ENCODE measurements around the gene OR51B4.
"Not testable (repeated sequence)": the region's sequence is repeated elsewhere in the genome, so short reads cannot be mapped to it uniquely, and the experiment has no call there.

The OR51B4 gene

GRCh38 chr11:5301846-5302245 lies at the start of gene OR51B4:
Gene OR51B4, minus strand, starts transcription at chr11:5301946. Its CDS starts 0 bp downstream, at chr11:5301946.
- no peak for DNase-seq

DNA sequence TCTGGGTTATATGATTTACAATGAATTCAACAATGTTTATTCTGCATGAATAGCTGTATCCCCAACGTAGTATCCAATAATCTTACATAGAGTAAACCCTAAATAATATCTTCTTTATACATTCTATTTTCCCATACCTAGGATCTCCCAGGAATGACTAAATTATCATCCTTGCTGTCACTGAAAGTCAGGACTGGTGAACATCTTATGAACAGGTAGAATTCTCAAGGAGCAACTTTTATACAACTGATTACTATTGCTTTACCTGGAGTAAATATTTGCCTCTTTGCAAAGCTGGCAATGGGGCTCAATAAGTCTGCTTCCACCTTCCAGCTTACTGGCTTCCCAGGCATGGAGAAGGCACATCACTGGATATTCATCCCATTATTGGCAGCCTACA lies 49.5 kb upstream of the OR51B4 start, which contains the start of gene OR51B6:
Gene OR51B6, plus strand, starts transcription at position 301 of the 400 bp plus-strand sequence. Its CDS starts 0 bp downstream, at position 301.
- DNase-seq: no peak

DNA sequence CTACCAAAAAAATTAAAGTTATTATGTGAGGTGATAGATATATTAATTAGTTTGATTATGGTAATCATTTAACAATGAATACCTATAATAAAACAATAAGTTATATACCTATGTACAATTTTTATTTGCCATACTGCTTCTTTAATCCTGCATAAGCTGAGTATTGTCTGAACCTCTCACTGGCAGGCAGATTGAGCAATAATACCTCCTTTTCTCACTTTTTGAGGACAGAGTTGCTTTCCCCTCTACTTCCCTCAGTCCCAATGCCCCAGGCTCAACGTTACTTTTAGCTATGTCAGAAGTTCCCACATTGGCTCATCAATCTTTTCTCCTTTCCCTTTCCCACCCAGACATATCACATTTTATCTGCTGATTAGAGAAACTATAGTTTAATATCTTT lies 47.8 kb upstream of the OR51B4 start:
- DNase-seq: no peak

- DNase-seq: no peak
Measured at GRCh38 chr11:5348551-5349194, 46.9 kb upstream of the OR51B4 start.

GRCh38 chr11:5345831-5346230 lies 44.1 kb upstream of the OR51B4 start:
- DNase-seq: no peak

DNA sequence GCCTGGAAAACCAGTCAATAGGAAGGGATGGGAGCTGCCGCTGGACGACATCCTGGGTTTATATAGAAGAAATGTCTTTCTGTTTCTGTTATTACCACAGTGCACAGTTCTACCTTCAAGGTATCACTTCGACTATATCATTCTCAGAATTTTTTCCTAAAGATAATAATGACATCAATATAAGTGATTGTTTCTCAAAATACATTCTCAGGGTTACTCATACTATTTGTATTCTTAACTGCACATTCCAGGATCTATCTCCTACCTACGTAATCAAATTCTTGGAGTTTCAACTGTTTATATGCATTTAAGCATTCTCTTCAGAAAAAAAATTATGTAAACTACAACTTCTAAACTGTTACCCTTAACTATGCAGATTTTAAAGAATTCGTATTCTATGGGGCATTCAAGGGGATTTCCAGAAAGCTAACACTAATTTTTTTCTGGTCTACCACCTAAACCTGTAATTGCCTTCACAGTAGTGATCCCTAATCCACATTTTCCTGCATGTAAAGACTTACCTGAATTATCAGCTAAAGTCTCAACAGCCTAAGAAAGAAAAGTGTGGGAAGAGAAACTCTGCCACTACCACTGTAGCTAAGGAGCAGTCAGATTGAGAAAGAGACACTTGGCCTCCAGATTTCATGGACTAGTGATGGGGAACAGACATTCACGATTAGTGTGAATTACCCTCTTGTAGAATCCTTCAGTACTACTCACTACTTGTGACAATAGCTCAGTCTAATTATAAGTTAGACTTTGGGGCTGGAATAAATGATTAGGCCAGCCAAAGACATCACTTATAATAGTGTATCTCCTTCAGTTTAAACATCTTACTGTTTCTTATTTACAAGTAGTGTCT lies 42.0 kb upstream of the OR51B4 start, which contains the start of gene OR51B5:
Gene OR51B5, minus strand, starts transcription at position 51 of the 862 bp plus-strand sequence. Its CDS starts 0 bp downstream, at position 51.
- no peak for DNase-seq

DNA sequence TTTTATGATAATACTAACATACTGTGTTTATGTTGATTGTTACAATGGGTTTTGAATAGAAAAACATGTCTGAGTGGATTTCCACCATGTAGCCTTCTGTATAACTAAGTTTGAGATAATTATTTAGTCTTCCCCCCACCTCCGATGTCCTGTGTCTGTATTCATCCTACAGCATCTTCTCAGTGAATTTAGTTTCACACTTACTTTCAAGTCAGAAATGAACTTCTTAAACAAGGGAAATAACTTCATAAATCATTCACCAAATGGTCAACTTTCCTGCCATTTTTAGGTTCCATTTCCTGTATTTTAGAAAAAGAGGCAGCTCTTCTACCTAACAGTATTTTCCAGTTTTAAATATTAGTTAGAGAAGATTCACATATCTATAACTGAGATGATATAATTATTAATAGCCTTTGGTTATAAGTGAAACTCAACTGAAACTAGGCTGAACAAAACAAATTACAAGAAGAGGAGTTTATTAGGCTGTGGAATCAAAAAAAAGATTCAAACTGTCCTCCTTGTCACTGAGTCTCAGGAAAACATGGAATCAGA lies 38.1 kb upstream of the OR51B4 start:
- DNase-seq: no peak

DNA sequence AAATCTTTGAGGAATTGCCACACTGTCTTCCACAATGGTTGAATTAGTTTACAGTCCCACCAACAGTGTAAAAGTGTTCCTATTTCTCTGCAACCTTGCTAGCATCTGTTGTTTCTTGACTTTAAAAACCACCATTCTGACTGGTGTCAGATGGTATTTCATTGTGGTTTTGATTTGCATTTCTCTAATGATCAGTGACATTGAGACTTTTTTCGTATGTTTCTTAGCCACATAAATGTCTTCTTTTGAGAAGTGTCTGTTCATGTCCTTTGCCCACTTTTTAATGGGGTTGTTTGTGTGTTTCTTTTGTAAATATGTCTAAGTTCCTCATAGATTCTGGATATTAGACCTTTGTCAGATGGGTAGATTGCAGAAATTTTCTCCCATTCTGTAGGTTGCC lies 35.5 kb upstream of the OR51B4 start:
- DNase-seq: not testable (repeated sequence)

DNA sequence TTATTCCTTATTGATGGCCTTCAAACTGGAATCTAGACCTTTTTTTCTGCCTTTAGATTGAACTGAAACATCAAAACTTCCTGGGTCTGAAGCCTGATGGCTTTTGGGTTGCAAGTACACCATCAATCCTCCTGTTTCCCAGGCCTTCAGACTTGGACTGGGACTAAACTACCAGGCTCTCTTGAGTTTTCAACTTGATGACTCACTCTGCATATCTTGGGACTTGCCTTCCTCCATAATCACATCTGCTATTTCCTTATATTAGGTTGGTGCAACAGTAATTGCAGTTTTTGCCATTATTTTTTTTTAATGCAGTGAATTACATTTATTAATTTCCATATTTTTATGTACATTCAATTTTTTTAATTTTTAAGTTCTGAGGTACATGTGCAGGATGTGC lies 34.6 kb upstream of the OR51B4 start:
- DNase-seq: no peak

- DNase-seq: no peak
Measured at GRCh38 chr11:5335170-5335569, 33.4 kb upstream of the OR51B4 start.

- no peak for DNase-seq
Measured at GRCh38 chr11:5324197-5324596, 22.5 kb upstream of the OR51B4 start, which contains the start of gene OR51B2. Gene OR51B2, minus strand, starts transcription at chr11:5324297. Its CDS starts 0 bp downstream, at chr11:5324297.

- DNase-seq: no peak
Measured at GRCh38 chr11:5317292-5317691, 15.5 kb upstream of the OR51B4 start.

- DNase-seq: not testable (repeated sequence)
Measured at GRCh38 chr11:5313326-5314023, 11.7 kb upstream of the OR51B4 start.

DNA sequence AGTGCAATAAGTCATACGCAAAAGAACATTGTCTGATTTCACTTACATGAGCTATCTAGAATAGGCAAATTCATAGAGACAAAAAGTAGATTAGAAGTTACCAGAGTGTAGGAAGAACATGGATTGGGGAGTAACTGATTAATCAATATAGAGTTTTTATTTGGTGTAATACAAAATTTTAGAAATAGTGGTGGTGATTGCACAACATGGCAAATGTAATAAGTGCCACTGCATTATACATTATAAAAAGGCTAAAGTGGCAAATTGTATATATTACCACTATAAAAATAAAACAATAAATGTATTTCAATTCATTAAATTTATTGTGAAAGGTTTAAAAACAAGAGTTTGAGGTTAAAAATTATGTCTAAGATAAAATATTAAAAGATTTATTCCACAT lies 8.7 kb upstream of the OR51B4 start:
- DNase-seq: no peak

- DNase-seq: no peak
Measured at GRCh38 chr11:5307256-5308019, 5.7 kb upstream of the OR51B4 start.

- no peak for DNase-seq
Measured at GRCh38 chr11:5304046-5304445, 2.3 kb upstream of the OR51B4 start.

DNA sequence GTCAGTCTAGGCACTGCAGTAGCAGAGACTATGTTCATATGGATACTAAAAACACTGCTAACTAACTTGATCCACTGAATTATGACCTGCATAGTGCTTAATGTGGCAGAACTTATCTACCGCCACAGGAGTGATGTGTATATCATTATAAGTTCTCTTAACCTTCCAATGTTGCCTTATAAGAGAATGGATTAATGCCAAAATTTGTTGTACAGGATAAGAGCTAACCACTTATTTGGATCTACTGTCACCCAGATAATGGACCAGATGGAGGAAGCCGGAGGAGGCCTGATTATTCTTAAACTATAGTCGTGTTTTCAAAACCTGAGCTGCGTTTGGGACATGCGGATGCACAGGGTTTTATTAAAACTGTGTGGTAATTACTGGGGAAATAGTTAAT lies 1.9 kb upstream of the OR51B4 start:
- no peak for DNase-seq

GRCh38 chr11:5300251-5300650 lies 1.5 kb downstream of the OR51B4 start:
- no peak for DNase-seq

DNA sequence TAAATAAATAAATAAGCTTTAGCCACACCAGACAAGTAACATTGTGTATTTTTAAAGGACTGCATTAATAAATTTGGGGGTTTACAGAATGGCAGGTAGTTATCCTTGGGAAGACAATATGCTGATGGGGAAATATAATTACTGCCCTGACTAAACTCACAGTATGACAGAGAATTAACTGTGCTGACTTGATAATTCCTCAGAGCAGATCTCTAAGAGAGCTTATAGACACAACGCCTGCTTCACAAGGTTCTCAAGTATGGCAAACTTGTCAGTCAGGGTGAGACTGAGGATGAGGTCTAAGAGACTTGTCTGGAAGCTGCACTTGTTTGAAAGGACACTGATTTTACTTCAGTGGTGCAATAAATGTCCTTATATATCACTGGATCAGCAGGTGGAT lies 3.3 kb downstream of the OR51B4 start:
- DNase-seq: no peak

DNA sequence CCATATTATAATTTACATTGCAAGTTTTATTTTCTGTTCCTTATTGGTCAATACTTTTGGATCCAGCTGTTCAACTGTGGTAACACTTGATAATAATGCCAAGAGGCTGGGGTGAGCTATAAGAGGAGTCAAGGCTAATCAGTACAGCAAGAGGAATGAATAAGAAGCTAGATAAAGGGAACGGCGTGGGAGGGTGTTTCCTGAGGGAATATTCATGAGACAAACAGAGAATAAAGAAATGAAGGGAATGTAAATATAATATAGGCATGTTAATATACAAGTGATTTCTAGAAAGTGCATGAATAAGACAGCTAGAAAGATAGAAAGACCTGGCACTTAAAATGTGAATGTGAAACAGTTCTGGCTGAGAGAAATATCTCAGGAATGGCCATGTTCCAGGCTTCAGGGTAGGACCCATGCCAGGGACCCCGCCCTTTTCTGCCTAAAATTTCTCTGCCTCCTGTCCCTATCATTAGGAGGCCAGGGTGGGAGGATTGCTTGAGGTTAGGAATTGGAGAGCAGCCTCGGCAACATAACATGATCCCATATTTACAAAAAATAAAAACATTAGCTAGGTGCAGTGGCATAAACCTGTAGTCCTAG lies 3.9 kb downstream of the OR51B4 start:
- no peak for DNase-seq

GRCh38 chr11:5294342-5294995 lies 7.3 kb downstream of the OR51B4 start:
- DNase-seq: not testable (repeated sequence)
